SK-N-SH (cell line): ENCODE measurements around the gene NRCAM. TPM values are rescaled to one million over a fixed set of nuclear protein-coding genes. Genes with fewer than 3 reads are reported as not detected.
A peak's percentile ranks its signal among the peaks of the same experiment; 100 is the strongest.

Experiments
- CTCF ChIA-PET: fragments of 300-600, 350-600 bp; formaldehyde crosslinking; extraction: SDS; loops from one replicate; lab custom pipeline; 2021; lab: Yijun Ruan, JAX
- POLR2A ChIA-PET: fragments of 350-600 bp; sonication (Branson Sonifier 250); formaldehyde crosslinking; extraction: SDS; loops from one replicate; lab custom pipeline; 2020; ENCODE audit warnings: antibody characterized with exemption, inconsistent platforms; lab: Yijun Ruan, JAX
- DNase-seq: peaks from one replicate; pipeline ENCODE4 v3.0.0; 2012
- H2AFZ ChIP-seq: fragments of 200-600 bp; sonication (generic); 2 replicates; pipeline ENCODE4 v1.8.1; 2016; ENCODE audit warnings: antibody characterized with exemption, mild to moderate bottlenecking, low read depth
- H3F3A ChIP-seq: fragments of 200-600 bp; sonication (generic); replicated peaks from 2 replicates; pipeline ENCODE3; 2016; ENCODE audit warnings: antibody characterized with exemption, mild to moderate bottlenecking; ENCODE audit not compliant: insufficient read depth
- H3K27ac ChIP-seq, 2 experiments: fragments of 200-500 bp in 1 of 2; fragments of 200-600 bp in 1 of 2; sonication (Bioruptor generic) in 1 of 2; sonication (generic), shearing (Covaris generic) in 1 of 2; 2 replicates each; pipeline versions ENCODE4 v1.5.1 to v1.6.1; 2014 to 2016; ENCODE audit warnings: low read depth in 2 of 2, inconsistent platforms in 1 of 2, low read length in 1 of 2, mild to moderate bottlenecking in 1 of 2, mixed read lengths in 1 of 2
- H3K27me3 ChIP-seq: fragments of 200-600 bp; sonication (generic), shearing (Covaris generic); 2 replicates; pipeline ENCODE4 v1.6.1; 2016; ENCODE audit warnings: mixed run types; ENCODE audit not compliant: insufficient read depth
- H3K36me3 ChIP-seq, 2 experiments: fragments of 200-500 bp in 1 of 2; fragments of 200-600 bp in 1 of 2; sonication (Bioruptor generic) in 1 of 2; sonication (generic) in 1 of 2; replicated peaks in 1 of 2; 2 replicates each; pipeline versions ENCODE3 to v1.5.1; 2014 to 2016; ENCODE audit warnings: low read length in 1 of 2, mild to moderate bottlenecking in 1 of 2; ENCODE audit not compliant: insufficient read depth in 2 of 2, control insufficient read depth in 1 of 2
- H3K4me1 ChIP-seq, 2 experiments: fragments of 200-500 bp in 1 of 2; fragments of 200-600 bp in 1 of 2; sonication (Bioruptor generic) in 1 of 2; sonication (generic), shearing (Covaris generic) in 1 of 2; 2 replicates each; pipeline versions ENCODE4 v1.5.1 to v1.6.1; 2014 to 2016; ENCODE audit warnings: low read depth in 1 of 2, low read length in 1 of 2, mixed run types in 1 of 2; ENCODE audit not compliant: insufficient read depth in 2 of 2, control insufficient read depth in 1 of 2
- H3K4me2 ChIP-seq: fragments of 200-600 bp; sonication (generic), shearing (Covaris generic); 2 replicates; pipeline ENCODE4 v1.6.1; 2017; ENCODE audit warnings: mixed run types
- H3K4me3 ChIP-seq, 2 experiments: fragments of 200-500 bp in 1 of 2; fragments of 200-600 bp in 1 of 2; sonication (Bioruptor generic) in 1 of 2; sonication (generic), shearing (Covaris generic) in 1 of 2; 2 replicates each; pipeline versions ENCODE4 v1.5.1 to v1.8.1; 2014 to 2016; ENCODE audit warnings: low read depth in 2 of 2, inconsistent platforms in 1 of 2, low read length in 1 of 2, mild to moderate bottlenecking in 1 of 2, mixed read lengths in 1 of 2, moderate library complexity in 1 of 2
- H3K79me2 ChIP-seq: fragments of 200-600 bp; sonication (generic); 2 replicates; pipeline ENCODE4 v1.8.1; 2017; ENCODE audit warnings: mild to moderate bottlenecking; ENCODE audit not compliant: insufficient read depth
- H3K9ac ChIP-seq: fragments of 200-600 bp; sonication (generic); 2 replicates; pipeline ENCODE4 v1.6.1; 2017; ENCODE audit warnings: mixed run types
- H3K9me2 ChIP-seq: fragments of 200-600 bp; sonication (generic); 2 replicates; pipeline ENCODE4 v1.6.1; 2017; ENCODE audit warnings: mixed run types
- H3K9me3 ChIP-seq: fragments of 200-600 bp; sonication (generic); 2 replicates; pipeline ENCODE4 v1.6.1; 2017; ENCODE audit warnings: mixed run types, mild to moderate bottlenecking, moderate library complexity
- H4K20me1 ChIP-seq: fragments of 200-600 bp; sonication (generic); 2 replicates; pipeline ENCODE4 v1.6.1; 2017; ENCODE audit warnings: mild to moderate bottlenecking, mixed run types; ENCODE audit not compliant: insufficient read depth
- CHD2 ChIP-seq: fragments of 150-350 bp; IDR thresholded peaks from 2 replicates; pipeline ENCODE4 v1.6.1; 2018; ENCODE audit warnings: low read length; ENCODE audit not compliant: partially characterized antibody
- EZH2phosphoT487 ChIP-seq: fragments of 200-600 bp; sonication (generic); IDR thresholded peaks from 2 replicates; pipeline ENCODE4 v1.6.1; 2017; ENCODE audit warnings: low read depth, mixed run types, mild to moderate bottlenecking, antibody characterized with exemption, moderate library complexity, borderline replicate concordance
- FOSL2 ChIP-seq: IDR thresholded peaks from 2 replicates; pipeline ENCODE4 v1.4.0; 2012; ENCODE audit warnings: low read depth, mild to moderate bottlenecking, moderate library complexity, borderline replicate concordance
- FOXJ3 ChIP-seq: sonication (generic); formaldehyde crosslinking; IDR thresholded peaks from 2 replicates; pipeline ENCODE4 v1.5.1; 2020; ENCODE audit warnings: mild to moderate bottlenecking, missing genetic modification reagents
- GABPA ChIP-seq: IDR thresholded peaks from 2 replicates; pipeline ENCODE4 v1.4.0; 2012; ENCODE audit warnings: low read depth, mild to moderate bottlenecking
- GATA2 ChIP-seq: sonication (generic); formaldehyde crosslinking; IDR thresholded peaks from 2 replicates; pipeline ENCODE4 v1.5.0; 2020; ENCODE audit warnings: mild to moderate bottlenecking, missing genetic modification reagents
- JUND ChIP-seq: IDR thresholded peaks from 2 replicates; pipeline ENCODE4 v1.4.0; 2012
- MEF2A ChIP-seq: IDR thresholded peaks from 2 replicates; pipeline ENCODE4 v1.4.0; 2012; ENCODE audit warnings: low read depth, borderline replicate concordance
- NRF1 ChIP-seq: IDR thresholded peaks from 2 replicates; pipeline ENCODE4 v1.6.1; 2012; ENCODE audit warnings: low read depth, mild to moderate bottlenecking, low read length
- RXRA ChIP-seq: IDR thresholded peaks from 2 replicates; pipeline ENCODE4 v1.4.0; 2012; ENCODE audit warnings: low read depth, mild to moderate bottlenecking, borderline replicate concordance
- SMC3 ChIP-seq: IDR thresholded peaks from 2 replicates; pipeline ENCODE4 v1.6.1; 2012; ENCODE audit warnings: low read depth, low read length, improper control_type of control experiment
- YY1 ChIP-seq: IDR thresholded peaks from 2 replicates; pipeline ENCODE4 v1.4.0; 2012; ENCODE audit warnings: low read depth, mild to moderate bottlenecking
- WGBS: methylation state at CpG from one replicate; pipeline ENCODE4 v1.1.6; 2017; ENCODE audit warnings: low lambda C conversion rate; 5-methylcytosine and 5-hydroxymethylcytosine counted together
- polyA plus RNA-seq, 3 experiments: library from polyadenylated mRNA; depleted of rRNA; stranded (reverse); fragments of >200 nt; gene quantifications; 2 replicates each; pipeline ENCODE4 v1.2.3, GENCODE V29; 2012
- TF ChIP-seq, protein P1 (sequence below): IDR thresholded peaks from 2 replicates; pipeline ENCODE4 v1.4.0; 2012; ENCODE audit warnings: low read depth
- TF ChIP-seq, protein P2 (sequence below): fragments of 150-350 bp; IDR thresholded peaks from 2 replicates; pipeline ENCODE4 v1.6.1; 2017; ENCODE audit warnings: antibody characterized with exemption, low read length, low read depth, borderline replicate concordance

Gene NRCAM
- polyA plus RNA-seq, 1 of the 3 experiments (the other 2 are of a cell fraction): 1.1 TPM

DNA sequence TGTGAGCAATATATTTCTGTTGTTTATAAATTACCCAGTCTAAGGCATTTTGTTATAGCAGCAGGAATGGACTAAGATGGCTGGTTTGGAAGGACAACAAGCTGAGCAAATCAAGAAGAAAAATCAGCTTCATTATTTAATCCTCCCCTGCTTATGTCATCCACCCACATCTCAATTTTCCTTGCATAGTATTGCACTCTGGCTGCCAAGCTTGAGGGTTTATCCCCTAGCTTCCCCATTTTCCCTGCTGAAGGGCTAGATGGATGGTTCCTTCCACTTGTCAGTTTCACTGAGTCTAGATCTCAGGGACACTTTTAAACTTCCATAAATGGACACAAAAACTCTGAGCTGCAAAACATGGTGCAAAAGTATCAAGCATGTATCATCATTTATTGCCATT is 250.9 kb downstream of the NRCAM start:
- H3F3A ChIP-seq: no peaks in the 10 kb centered on the region
- TF ChIP-seq RXRA (no peak), FOXJ3 (CRISPR knock-in tag) (no peak), MEF2A (no peak), FOSL2 (no peak), YY1 (no peak), NRF1 (no peak), GATA2 (CRISPR knock-in tag) (no peak)
- TF ChIP-seq, protein P1, sequence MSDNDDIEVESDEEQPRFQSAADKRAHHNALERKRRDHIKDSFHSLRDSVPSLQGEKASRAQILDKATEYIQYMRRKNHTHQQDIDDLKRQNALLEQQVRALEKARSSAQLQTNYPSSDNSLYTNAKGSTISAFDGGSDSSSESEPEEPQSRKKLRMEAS: no peak
- ChIA-PET POLR2A (no interaction called here), CTCF (interaction anchor here (0.9 to 1.7 kb wide), 3 partner anchors 22 to 27 kb away, joined by 3 to 5 read pairs (median 4); no protein-coding TSS in a partner anchor)
- no peak for DNase-seq
- no peaks in the 10 kb centered on the region for H3K27me3 ChIP-seq
- no peak overlapping the region for H3K4me2 ChIP-seq
- H3K27ac ChIP-seq: no peak overlapping the region
- H3K4me3 ChIP-seq: no peak overlapping the region
- no peaks in the 10 kb centered on the region for H3K9me3 ChIP-seq
- peaks cover 0 to 18% of the 10 kb centered on the region in 2 experiments; a peak in 2 of 4 replicates for H3K4me1 ChIP-seq
- no peaks in the 10 kb centered on the region for H3K9me2 ChIP-seq
- H4K20me1 ChIP-seq: no peaks in the 10 kb centered on the region
- H3K9ac ChIP-seq: no peak overlapping the region
- no peak overlapping the region for H2AFZ ChIP-seq
- peaks cover 0 to 6% of the 10 kb centered on the region in 2 experiments for H3K36me3 ChIP-seq
- H3K79me2 ChIP-seq: no peaks in the 10 kb centered on the region

DNA sequence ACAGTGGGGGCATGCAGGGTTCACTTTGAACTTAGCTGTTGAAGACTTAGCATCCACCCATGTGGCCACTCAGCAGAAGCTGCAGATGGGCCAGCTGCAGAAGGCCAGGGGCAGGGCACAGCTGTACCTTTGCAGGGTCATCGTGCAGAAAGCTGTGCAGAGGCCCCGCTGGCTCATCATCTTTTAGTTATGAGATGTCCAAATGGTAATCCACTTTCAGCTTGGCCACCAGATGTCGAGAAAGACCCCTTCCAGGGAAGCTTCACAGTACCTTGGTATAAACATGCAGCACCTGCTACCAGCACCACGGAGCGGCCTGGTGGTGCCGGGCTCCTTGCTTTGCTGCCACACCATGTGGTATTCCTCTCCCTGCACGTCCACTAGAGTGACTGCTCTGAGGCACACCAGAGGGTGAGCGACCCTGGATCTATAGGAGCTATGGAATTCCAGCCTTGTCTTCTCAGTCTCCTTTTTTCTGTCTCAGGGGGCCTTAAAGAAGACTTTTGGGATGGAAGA is 251.9 kb downstream of the NRCAM start:
- H3K9me3 ChIP-seq: no peaks in the 10 kb centered on the region
- CTCF ChIA-PET: interaction anchor here (0.5 to 1.8 kb wide), 7 partner anchors 9 to 292 kb away, joined by 3 to 5 read pairs (median 4); no protein-coding TSS in a partner anchor
- peaks cover 0 to 6% of the 10 kb centered on the region in 2 experiments for H3K36me3 ChIP-seq
- H3K27ac ChIP-seq: no peak overlapping the region; a peak in 1 of 4 replicates
- POLR2A ChIA-PET: no interaction called here
- no peaks in the 10 kb centered on the region for H3F3A ChIP-seq
- no peaks in the 10 kb centered on the region for H4K20me1 ChIP-seq
- no peaks in the 10 kb centered on the region for H3K9me2 ChIP-seq
- no peak for DNase-seq
- peaks cover 0 to 18% of the 10 kb centered on the region in 2 experiments; a peak in 2 of 4 replicates for H3K4me1 ChIP-seq
- WGBS: 56% methylated on average over 8 of the region's 8 CpGs
- H3K4me2 ChIP-seq: no peak overlapping the region
- no peak overlapping the region for H2AFZ ChIP-seq
- H3K4me3 ChIP-seq: no peak overlapping the region
- no peak overlapping the region for H3K9ac ChIP-seq
- H3K79me2 ChIP-seq: no peaks in the 10 kb centered on the region
- no peaks in the 10 kb centered on the region for H3K27me3 ChIP-seq
- TF ChIP-seq RXRA (no peak), FOSL2 (no peak), YY1 (no peak)
- TF ChIP-seq, protein P2, sequence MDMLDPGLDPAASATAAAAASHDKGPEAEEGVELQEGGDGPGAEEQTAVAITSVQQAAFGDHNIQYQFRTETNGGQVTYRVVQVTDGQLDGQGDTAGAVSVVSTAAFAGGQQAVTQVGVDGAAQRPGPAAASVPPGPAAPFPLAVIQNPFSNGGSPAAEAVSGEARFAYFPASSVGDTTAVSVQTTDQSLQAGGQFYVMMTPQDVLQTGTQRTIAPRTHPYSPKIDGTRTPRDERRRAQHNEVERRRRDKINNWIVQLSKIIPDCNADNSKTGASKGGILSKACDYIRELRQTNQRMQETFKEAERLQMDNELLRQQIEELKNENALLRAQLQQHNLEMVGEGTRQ: no peak

DNA sequence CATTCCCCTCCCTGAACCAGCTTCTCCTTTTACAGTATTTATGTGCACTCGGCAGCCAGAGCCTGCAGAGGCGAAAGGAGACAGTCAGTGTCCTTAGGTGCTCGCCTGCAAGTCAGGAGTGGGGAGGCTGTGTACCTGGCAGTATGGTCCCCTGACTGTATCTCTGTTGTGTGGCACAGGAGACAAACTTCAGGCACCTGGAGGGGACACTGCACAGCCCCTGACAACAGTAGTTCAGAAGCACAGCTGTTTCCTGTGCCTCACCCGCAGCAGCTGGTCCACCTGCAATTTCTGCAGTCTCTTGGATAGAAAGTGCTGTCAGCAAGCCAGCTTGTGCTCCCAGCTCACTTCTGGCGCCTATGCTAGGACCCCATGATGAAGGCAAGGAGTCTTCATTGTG is 252.7 kb downstream of the NRCAM start:
- no peaks in the 10 kb centered on the region for H3K9me2 ChIP-seq
- H3K9ac ChIP-seq: no peak overlapping the region
- CTCF ChIA-PET: interaction anchor here (0.6 to 1.8 kb wide), 7 partner anchors 10 to 293 kb away, joined by 3 to 4 read pairs (median 3); no protein-coding TSS in a partner anchor
- H3K4me2 ChIP-seq: no peak overlapping the region
- peak overlapping the region in 1 of 2 experiments; percentile 65; a peak in 1 of 4 replicates for H3K27ac ChIP-seq
- H3K79me2 ChIP-seq: no peaks in the 10 kb centered on the region
- no peak for DNase-seq
- no peaks in the 10 kb centered on the region for H3K27me3 ChIP-seq
- POLR2A ChIA-PET: interaction anchor here (0.6 kb wide), 1 partner anchor 95 kb away, joined by 6 read pairs; no protein-coding TSS in a partner anchor
- H3F3A ChIP-seq: no peaks in the 10 kb centered on the region
- H3K4me3 ChIP-seq: no peak overlapping the region
- peaks cover 0 to 6% of the 10 kb centered on the region in 2 experiments for H3K36me3 ChIP-seq
- 58% methylated on average over 5 of the region's 5 CpGs for WGBS
- no peak overlapping the region for H2AFZ ChIP-seq
- H3K9me3 ChIP-seq: no peaks in the 10 kb centered on the region
- TF ChIP-seq CHD2 (no peak), SMC3 (no peak), MEF2A (no peak), RXRA (no peak), EZH2phosphoT487 (no peak), JUND (no peak), GABPA (no peak)
- TF ChIP-seq, protein P1: no peak
- peaks cover 0 to 18% of the 10 kb centered on the region in 2 experiments; a peak in 2 of 4 replicates for H3K4me1 ChIP-seq
- no peaks in the 10 kb centered on the region for H4K20me1 ChIP-seq
